GM12892 (cell line): Measurements from ENCODE around the gene PACSIN1.

ENCODE experiments used
- DNase-seq: peaks from one replicate; pipeline ENCODE4 v3.0.0; 2011; ENCODE audit not compliant: insufficient read length
- FAIRE-seq: peaks from 2 replicates; lab custom pipeline; 2011; peaks lifted over from hg19 to GRCh38; lab: Jason Lieb, UNC
- POLR2A ChIP-seq: IDR thresholded peaks from 2 replicates; pipeline ENCODE4 v1.6.1; 2011; ENCODE audit warnings: low read depth, low read length, control low read depth
- POLR2AphosphoS5 ChIP-seq: IDR thresholded peaks from 2 replicates; pipeline ENCODE4 v1.6.1; 2011; ENCODE audit warnings: low read depth, low read length, control low read depth
- TAF1 ChIP-seq: IDR thresholded peaks from 2 replicates; pipeline ENCODE4 v1.6.1; 2011; ENCODE audit warnings: low read depth, mild to moderate bottlenecking, control low read depth, low read length, borderline replicate concordance

The PACSIN1 gene

DNA sequence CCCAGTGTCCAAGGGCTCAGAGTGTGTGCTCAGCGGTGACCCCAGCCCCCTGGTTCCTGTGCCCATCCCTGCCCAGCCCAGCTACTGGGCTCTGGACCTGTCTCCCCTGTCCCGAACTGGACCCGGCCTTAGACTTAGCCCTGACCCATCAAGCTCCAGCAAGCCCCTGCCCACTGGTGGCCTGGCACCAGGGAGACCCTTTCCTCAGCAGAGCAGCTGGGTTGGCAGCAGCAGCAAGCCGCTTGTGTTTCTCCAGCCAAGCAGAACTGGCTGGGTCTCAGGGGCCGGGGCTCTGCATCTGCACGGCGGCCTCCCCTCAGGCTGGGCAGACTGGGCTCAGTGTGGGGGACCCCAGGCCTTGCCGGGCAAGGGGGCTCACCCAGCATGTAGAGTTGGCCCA lies 89.5 kb downstream of the PACSIN1 start:
- DNase-seq (no peak), FAIRE-seq (no peak)
- TF ChIP-seq POLR2A: no peak
- no peak for TF ChIP-seq TAF1
- no peak for TF ChIP-seq POLR2AphosphoS5

DNA sequence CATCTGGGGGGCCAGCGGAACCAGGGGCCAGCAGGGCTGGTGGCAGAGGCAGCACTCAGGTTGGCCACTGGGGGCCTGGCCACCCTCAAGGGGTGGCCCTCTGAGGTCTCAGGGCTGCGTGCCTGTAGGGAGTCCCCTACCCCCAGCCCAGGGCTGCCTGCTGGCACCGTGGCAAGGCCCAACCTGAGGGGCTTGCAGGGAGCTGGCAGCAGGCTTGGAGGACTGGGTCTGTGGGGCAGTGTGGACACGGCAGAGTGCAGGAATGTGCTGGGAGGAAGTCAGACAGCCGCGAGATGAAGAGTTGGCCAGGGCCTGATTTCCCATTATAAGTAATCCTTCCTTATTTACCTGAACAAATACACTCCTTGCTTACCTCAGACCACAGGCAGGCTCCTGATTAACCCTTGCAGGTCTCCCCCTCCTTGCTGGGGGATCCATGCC lies 90.2 kb downstream of the PACSIN1 start, which contains the start of gene SPDEF:
TSS of gene SPDEF (minus strand) at position 299 of the 441 bp plus-strand sequence. CDS start 11,874 bp downstream, outside the sequence.
- no peak for FAIRE-seq
- TF ChIP-seq POLR2A (no peak), TAF1 (no peak), POLR2AphosphoS5 (no peak)
- DNase-seq: no peak

DNA sequence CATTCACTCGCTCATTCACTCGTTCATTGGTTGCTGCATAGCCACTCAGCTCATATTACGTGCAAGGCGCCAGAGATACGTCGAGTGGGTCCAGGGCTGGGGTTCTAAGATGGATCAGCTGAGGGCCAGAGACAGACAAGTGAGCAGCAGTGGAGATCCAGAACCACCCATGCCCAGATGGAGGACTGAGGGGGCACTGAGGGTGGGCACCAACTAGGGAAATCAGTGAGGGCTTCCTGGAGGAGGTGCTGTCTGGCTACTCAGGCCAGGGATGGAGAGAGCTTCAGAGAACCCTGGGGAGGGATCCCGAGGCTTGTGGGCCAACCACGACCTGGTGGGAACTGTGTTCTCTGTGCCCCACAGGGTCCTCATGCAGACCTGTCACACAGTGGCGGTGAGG lies 90.6 kb downstream of the PACSIN1 start:
- FAIRE-seq: no peak
- TF ChIP-seq POLR2AphosphoS5 (no peak), POLR2A (no peak), TAF1 (no peak)
- DNase-seq: no peak

DNA sequence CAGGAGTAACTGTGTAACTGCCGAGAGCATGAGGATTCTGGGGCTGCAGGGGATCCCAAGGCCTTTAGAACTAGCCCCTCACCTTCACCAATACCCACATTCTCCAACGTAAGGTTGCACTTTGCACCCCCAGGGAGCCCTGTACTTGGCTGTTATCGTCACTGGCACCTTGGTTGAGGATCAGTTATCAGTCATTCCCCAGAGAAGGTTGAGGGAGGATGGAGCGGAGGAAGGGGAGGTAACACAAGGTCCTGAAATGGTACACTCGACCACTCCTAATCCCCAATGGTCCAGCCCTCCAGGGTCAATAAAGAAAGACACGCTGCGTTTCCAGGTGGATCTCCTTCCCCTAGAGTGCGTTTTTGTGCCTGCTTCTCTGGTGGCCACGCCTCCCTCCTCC lies 91.4 kb downstream of the PACSIN1 start:
- DNase-seq: no peak
- TF ChIP-seq POLR2A: no peak
- no peak for TF ChIP-seq TAF1
- TF ChIP-seq POLR2AphosphoS5: no peak
- FAIRE-seq: no peak

DNA sequence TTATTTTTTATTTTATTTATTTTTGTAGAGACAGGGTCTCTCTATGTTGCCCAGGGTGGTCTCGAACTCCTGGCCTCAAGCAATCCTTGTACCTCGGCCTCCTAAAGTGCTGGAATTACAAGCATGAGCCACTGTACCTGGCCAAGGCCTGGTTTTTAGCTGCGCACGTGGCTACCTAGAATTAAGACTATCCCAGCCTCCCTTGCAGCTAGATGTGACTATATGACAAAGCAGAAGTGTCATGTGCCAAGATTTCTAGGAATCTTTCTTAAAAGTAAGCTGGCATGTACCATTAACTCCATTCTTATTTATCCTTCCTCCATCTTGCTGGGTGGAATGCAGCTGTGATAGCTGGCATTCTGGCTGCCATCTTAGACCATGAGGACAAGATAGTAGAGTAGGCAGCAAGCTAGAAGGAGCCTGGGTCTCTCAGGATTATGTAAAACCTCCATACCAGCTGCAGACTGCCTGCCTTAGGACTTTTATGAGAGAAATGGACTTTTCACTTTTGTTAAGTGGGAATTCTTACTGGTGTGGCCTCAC lies 92.4 kb downstream of the PACSIN1 start:
- no peak for FAIRE-seq
- no peak for DNase-seq
- TF ChIP-seq TAF1: no peak
- no peak for TF ChIP-seq POLR2A
- TF ChIP-seq POLR2AphosphoS5: no peak

DNA sequence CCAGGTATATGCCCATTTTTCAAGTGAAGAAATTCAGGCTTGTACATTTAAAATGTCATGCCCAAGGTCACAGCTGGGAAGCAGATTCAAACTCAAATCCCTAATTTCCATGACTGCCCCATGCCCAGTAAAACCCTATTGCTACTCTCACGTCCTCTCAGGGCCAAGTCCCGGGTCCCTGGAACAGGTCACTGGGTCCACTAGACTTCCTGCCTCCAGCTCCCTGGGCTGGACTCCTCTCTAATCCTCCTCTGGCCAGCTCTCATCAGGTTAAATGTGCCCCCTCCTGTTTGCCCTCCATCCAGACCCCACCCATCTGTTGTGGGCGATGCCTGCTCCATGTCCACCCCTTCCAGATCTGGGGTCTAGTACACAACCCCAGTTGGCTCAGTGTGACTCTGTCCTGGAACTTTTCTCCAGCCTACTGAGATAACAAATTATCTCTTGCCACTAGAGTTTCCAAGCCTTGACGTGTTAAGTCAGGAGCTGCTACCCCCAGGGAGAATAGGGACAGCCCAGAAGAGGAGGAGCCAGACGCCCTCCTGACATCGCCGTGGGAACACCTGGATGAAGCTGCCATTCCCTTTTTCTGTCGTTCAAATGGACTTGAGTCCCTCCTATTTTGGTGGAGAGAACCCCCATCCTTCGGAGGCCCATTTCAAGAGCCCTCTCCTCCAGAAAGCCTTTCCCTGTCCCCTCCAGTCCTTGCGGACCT lies 93.9 kb downstream of the PACSIN1 start:
- no peak for DNase-seq
- no peak for FAIRE-seq
- no peak for TF ChIP-seq POLR2A
- TF ChIP-seq TAF1: no peak
- TF ChIP-seq POLR2AphosphoS5: no peak

DNA sequence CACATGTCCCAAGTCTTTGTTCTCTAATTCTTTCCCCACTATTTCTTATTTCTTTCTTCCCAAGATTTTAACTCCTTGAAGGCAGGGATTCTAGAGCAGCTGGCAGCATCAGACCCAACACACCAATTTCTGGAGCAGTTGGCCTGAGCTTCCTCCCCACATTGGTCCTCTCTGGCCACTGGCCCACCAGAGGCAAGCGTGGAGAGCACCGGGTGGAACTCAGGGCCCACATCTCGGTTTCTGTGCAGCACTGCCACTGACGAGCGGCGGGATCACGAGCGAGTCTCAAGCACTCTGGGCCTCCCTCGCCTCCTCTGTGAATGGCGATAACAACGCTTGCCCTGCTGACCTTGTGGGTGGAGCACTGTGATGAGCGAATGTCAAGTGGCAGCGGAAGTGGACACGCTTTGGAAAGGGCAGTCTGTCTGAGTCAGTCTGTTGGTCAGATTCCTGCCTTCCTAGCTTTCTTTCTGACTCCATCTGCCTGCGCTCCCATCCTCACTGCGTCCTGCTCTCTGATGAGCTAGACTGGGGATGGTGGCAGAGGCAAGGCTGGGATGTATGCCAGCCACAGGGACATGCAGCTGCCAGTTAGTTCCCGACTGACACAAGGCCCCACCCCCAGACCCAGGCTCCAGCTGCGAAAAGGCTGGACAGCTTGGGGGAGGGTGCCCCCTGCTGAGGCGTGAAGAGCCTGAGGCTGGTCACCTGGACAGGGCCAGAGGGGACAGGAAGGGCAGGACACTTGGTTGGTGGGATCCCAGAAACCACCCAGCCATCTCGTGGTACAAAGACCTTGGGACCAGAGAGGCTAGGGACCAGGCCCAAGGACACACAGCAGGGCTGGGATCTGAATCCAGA lies 94.7 kb downstream of the PACSIN1 start:
- TF ChIP-seq TAF1: no peak
- no peak for TF ChIP-seq POLR2A
- DNase-seq (no peak), FAIRE-seq (no peak)

DNA sequence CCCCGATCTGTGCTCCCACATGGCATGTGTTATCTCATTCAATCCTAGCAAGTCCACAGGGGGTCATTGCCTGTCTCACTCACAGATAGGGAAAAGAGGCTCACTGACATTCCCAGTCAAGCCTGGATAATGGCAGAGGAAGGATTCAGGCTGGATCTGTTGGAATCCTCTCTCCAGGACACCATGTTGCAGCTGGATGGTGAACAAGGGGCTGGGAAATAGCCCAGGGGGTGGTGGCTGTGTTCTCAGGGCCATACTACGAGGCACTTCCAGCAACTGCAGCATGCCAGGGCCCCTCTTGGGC lies 95.3 kb downstream of the PACSIN1 start:
- FAIRE-seq (no peak), DNase-seq (no peak)
- TF ChIP-seq POLR2A (no peak), TAF1 (no peak), POLR2AphosphoS5 (no peak)

DNA sequence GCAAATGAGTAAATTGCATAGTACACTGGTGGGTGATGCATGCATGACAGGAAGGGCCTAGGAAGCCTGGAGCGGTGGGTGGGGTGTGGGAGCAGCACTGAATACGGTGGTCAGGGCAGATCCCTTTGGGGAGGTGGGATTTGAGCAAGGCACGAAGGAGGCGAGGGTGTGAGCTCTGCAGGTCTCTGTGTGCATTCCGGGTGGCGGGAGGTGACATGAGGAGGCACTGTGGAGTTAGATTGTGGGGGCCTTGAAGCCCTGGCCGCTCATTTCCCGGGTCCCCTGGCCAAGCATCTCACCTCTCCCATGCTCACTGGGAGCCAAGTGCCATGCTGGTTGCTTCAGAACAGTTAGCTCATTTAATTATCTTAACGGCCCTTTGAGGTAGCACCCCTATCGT lies 96.5 kb downstream of the PACSIN1 start:
- DNase-seq (no peak), FAIRE-seq (no peak)
- TF ChIP-seq TAF1 (no peak), POLR2AphosphoS5 (no peak)

DNA sequence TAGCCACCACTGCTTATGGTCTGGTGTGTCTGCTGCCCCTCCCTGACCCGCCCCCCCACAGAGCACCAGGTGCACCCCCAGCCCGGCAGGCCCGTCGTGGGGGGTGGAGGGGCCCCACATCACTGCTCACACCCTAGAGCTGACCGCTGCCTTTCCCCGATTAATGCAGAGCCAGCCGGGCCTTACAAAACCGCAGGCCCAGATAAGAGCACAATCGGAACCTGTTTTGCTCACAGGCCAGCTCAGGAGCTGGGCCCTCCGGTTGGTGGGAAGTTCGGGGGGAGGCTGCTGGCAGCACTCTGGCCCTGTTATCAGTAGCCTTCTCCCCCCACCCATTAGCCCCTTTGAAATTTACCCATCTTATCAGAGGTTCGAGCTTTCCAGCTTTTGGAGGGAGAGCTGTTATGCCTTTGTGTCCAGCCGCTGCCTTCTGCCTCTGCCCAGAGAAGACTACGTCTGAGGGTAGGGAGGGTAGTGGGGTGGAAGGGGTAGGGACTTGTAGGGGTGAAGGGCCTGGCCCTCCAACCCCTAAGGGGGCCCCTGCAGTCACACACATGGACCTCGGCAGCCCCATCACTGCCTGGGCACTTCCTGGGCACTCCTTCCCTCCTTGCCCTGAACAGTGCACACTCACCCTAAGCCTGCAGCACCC lies 97.1 kb downstream of the PACSIN1 start:
- FAIRE-seq: no peak
- TF ChIP-seq POLR2AphosphoS5 (no peak), POLR2A (no peak), TAF1 (no peak)
- no peak for DNase-seq

DNA sequence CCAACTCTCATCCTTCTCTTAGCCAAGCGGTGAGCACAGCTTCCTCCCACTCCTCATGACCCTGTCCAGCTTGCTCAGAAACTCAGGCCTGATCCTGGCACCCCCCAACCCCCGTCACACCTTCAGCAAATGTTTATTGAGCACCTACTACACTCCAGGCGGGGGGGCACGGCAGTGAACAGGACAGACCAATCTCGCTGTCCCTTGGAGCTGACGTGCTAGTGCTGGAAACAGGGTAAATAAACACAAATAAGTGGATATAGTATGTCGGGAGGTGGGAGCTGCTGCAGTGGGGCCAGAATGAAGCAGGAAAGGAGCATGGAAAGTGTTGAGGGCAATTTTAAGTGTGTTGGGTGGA lies 97.6 kb downstream of the PACSIN1 start:
- TF ChIP-seq POLR2AphosphoS5 (no peak), TAF1 (no peak), POLR2A (no peak)
- no peak for DNase-seq
- no peak for FAIRE-seq
